B cell (primary cell): ENCODE measurements around the gene CYTL1. TPM values are rescaled to one million over a fixed set of nuclear protein-coding genes. Genes with fewer than 3 reads are reported as not detected.
A peak's percentile ranks its signal among the peaks of the same experiment; 100 is the strongest.

Source experiments
- ATAC-seq: fragments of 200-7000 bp; cut with Tn5 transposase; one replicate; pipeline ENCODE4 v1.10.0; 2021; ENCODE audit warnings: low read depth, mild to moderate bottlenecking, moderate number of reproducible peaks, moderate library complexity
- CTCF ChIA-PET: fragments of 350-600 bp; sonication (Branson Sonifier 250); formaldehyde crosslinking; loops from one replicate; lab custom pipeline; 2021; ENCODE audit warnings: antibody characterized with exemption, inconsistent platforms; lab: Charles Lee
- POLR2A ChIA-PET: fragments of 350-600 bp; sonication (Branson Sonifier 250); formaldehyde crosslinking; loops from one replicate; lab custom pipeline; 2021; ENCODE audit warnings: antibody characterized with exemption; lab: Charles Lee
- DNase-seq: peaks from one replicate; pipeline ENCODE4 v3.0.0; 2013
- H2AFZ ChIP-seq: 2 replicates; pipeline ENCODE4 v1.6.1; 2012; ENCODE audit warnings: mild to moderate bottlenecking, low read depth, low read length; ENCODE audit not compliant: insufficient read depth, poor library complexity, severe bottlenecking
- H3K27ac ChIP-seq, 2 donors: 1 replicate in 1 of 2; 2 replicates in 1 of 2; pipeline ENCODE4 v1.5.1; 2012 to 2013; ENCODE audit warnings: low read length in 2 of 2, mild to moderate bottlenecking in 2 of 2, moderate library complexity in 1 of 2
- H3K27me3 ChIP-seq, 4 experiments: fragments of 200-600 bp in 1 of 4; sonication (generic) in 1 of 4; replicated peaks in 1 of 4; 1 replicate in 2 of 4; 2 replicates in 2 of 4; pipeline versions ENCODE4 v1.6.1 to v1.7.0; 2013 to 2016; ENCODE audit warnings: low read length in 3 of 4, mild to moderate bottlenecking in 2 of 4, mixed read lengths in 1 of 4, moderate library complexity in 1 of 4; ENCODE audit not compliant: insufficient read depth in 4 of 4, control insufficient read depth in 3 of 4; ENCODE audit errors: control extremely low read depth in 1 of 4
- H3K36me3 ChIP-seq, 2 experiments: replicated peaks in 1 of 2; 1 replicate in 1 of 2; 2 replicates in 1 of 2; pipeline versions ENCODE4 v1.6.1 to v1.7.1; 2013; ENCODE audit warnings: low read length in 1 of 2; ENCODE audit not compliant: insufficient read depth in 2 of 2, control insufficient read depth in 1 of 2; ENCODE audit errors: control extremely low read depth in 1 of 2, extremely low read depth in 1 of 2
- H3K4me1 ChIP-seq, 2 donors: fragments of 200-600 bp in 1 of 2; sonication (generic) in 1 of 2; 1 replicate in 1 of 2; 2 replicates in 1 of 2; pipeline versions ENCODE4 v1.5.1 to v1.6.1; 2013 to 2017; ENCODE audit warnings: low read length in 2 of 2; ENCODE audit not compliant: control insufficient read depth in 2 of 2, insufficient read depth in 2 of 2
- H3K4me2 ChIP-seq: replicated peaks from 2 replicates; pipeline ENCODE3; 2012; ENCODE audit warnings: mild to moderate bottlenecking, low read depth, low read length; ENCODE audit not compliant: poor library complexity, severe bottlenecking
- H3K4me3 ChIP-seq, 5 experiments: fragments of 200-600 bp in 1 of 5; sonication (generic) in 1 of 5; 1 replicate in 3 of 5; 2 replicates in 2 of 5; pipeline versions ENCODE4 v1.5.1 to v1.7.0; 2011 to 2016; ENCODE audit warnings: low read length in 4 of 5, mild to moderate bottlenecking in 4 of 5, low read depth in 2 of 5, control low read depth in 1 of 5, moderate library complexity in 1 of 5; ENCODE audit not compliant: insufficient read depth in 1 of 5; ENCODE audit errors: control extremely low read depth in 1 of 5, extremely low read depth in 1 of 5
- H3K79me2 ChIP-seq: fragments of 200-600 bp; sonication (generic); one replicate; pipeline ENCODE4 v1.6.0; 2016; ENCODE audit warnings: low read length; ENCODE audit not compliant: control insufficient read depth, insufficient read depth
- H3K9ac ChIP-seq: fragments of 200-600 bp; sonication (generic); 2 replicates; pipeline ENCODE4 v1.6.1; 2017; ENCODE audit warnings: mild to moderate bottlenecking, low read length, moderate library complexity
- H3K9me3 ChIP-seq, 3 donors: one replicate each; pipeline versions ENCODE4 v1.6.1 to v1.7.1; 2013; ENCODE audit warnings: low read length in 2 of 3; ENCODE audit not compliant: control insufficient read depth in 2 of 3, insufficient read depth in 1 of 3; ENCODE audit errors: control extremely low read depth in 1 of 3
- H4K20me1 ChIP-seq: 2 replicates; pipeline ENCODE4 v1.6.0; 2012; ENCODE audit warnings: mild to moderate bottlenecking, low read length; ENCODE audit not compliant: insufficient read depth, control insufficient read depth, poor library complexity, severe bottlenecking
- H3K27ac Mint-ChIP-seq: one replicate; pipeline ENCODE4 v1.8.0; 2021; ENCODE audit warnings: mixed read lengths
- H3K27me3 Mint-ChIP-seq: one replicate; pipeline ENCODE4 v1.8.0; 2021; ENCODE audit warnings: mixed read lengths
- H3K4me1 Mint-ChIP-seq: one replicate; pipeline ENCODE4 v1.8.0; 2021; ENCODE audit warnings: mixed read lengths
- H3K4me3 Mint-ChIP-seq: one replicate; pipeline ENCODE4 v1.8.0; 2021; ENCODE audit warnings: mixed read lengths
- H3K9me3 Mint-ChIP-seq: one replicate; pipeline ENCODE4 v1.8.0; 2022; ENCODE audit warnings: mixed read lengths; ENCODE audit not compliant: insufficient read depth
- EZH2 ChIP-seq: IDR thresholded peaks from 2 replicates; pipeline ENCODE4 v1.6.1; 2012; ENCODE audit warnings: borderline replicate concordance, low read depth, mild to moderate bottlenecking, moderate library complexity, low read length; ENCODE audit not compliant: insufficient read depth, poor library complexity, severe bottlenecking
- WGBS: methylation state at CpG from one replicate; pipeline ENCODE4 v1.1.5; 2013; ENCODE audit warnings: missing lambda C conversion rate; ENCODE audit not compliant: insufficient coverage; 5-methylcytosine and 5-hydroxymethylcytosine counted together
- intact Hi-C: fragments of 100-400 bp; cut with micrococcal nuclease; formaldehyde crosslinking; loops from one replicate; pipeline ENCODE4 v1.10.0; 2022
- polyA plus RNA-seq: library from polyadenylated mRNA; depleted of rRNA; stranded (reverse); fragments of >200 nt; gene quantifications from 2 replicates; pipeline ENCODE4 v1.2.3, GENCODE V29; 2012
- total RNA-seq, 2 donors: library from RNA; stranded (reverse); fragments of 120-200 nt in 1 of 2; gene quantifications; 1 replicate in 1 of 2; 2 replicates in 1 of 2; pipeline versions ENCODE4 v1.2.3 to v1.2.4, GENCODE V29; 2013 to 2022
- TF ChIP-seq, protein P1 (sequence below): fragments of 200-600 bp; IDR thresholded peaks from one replicate; pipeline ENCODE4 v1.8.0; 2022; ENCODE audit warnings: antibody characterized with exemption, mild to moderate bottlenecking

The CYTL1 gene
- total and polyA plus RNA-seq, 2 donors (not counting 1 experiment from before 2014, with no cell fraction given), result not detected

DNA sequence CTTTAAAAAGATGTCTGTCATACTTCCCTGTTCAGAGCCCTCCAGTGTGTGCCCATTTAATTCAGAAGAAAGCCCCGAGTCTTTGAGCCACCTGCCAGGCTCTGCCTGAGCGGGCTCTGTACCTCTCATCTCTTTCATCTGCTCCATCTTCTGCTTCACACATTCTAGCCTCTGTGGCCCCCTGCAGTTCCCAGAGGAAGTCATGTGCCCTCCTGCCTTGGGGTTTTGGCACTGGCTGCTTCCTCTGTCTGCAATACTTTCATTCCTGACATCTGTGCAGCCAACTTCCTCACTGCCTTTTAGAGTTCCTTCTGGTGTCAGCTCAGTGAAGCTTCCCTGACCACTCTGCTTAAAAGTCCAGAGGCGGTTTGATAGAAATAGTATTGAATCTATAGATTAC lies 25.8 kb upstream of the CYTL1 start:
- DNase-seq (no peak), ATAC-seq (no peak)
- Histone ChIP-seq H3K4me3 (no peak overlapping the region), H3K36me3 (no peaks in the 10 kb centered on the region), H3K9ac (no peak overlapping the region), H3K9me3 (peaks cover 0 to 3% (median 0%) of the 10 kb centered on the region in 3 donors), H4K20me1 (no peaks in the 10 kb centered on the region), H3K4me1 (peaks cover 16 to 21% of the 10 kb centered on the region in 2 donors), H3K4me2 (peak overlapping the region; percentile 2), H3K27ac (no peak overlapping the region), H3K79me2 (no peaks in the 10 kb centered on the region), H2AFZ (no peak overlapping the region), H3K27me3 (peaks cover 0 to 22% (median 4%) of the 10 kb centered on the region in 4 experiments)
- Mint-ChIP-seq H3K4me1 (peaks cover 15% of the 10 kb centered on the region), H3K9me3 (peaks cover 2% of the 10 kb centered on the region), H3K27me3 (peaks cover 51% of the 10 kb centered on the region), H3K4me3 (no peak overlapping the region), H3K27ac (no peak overlapping the region)
- intact Hi-C loops, result no loop called here
- TF ChIP-seq, protein P1, sequence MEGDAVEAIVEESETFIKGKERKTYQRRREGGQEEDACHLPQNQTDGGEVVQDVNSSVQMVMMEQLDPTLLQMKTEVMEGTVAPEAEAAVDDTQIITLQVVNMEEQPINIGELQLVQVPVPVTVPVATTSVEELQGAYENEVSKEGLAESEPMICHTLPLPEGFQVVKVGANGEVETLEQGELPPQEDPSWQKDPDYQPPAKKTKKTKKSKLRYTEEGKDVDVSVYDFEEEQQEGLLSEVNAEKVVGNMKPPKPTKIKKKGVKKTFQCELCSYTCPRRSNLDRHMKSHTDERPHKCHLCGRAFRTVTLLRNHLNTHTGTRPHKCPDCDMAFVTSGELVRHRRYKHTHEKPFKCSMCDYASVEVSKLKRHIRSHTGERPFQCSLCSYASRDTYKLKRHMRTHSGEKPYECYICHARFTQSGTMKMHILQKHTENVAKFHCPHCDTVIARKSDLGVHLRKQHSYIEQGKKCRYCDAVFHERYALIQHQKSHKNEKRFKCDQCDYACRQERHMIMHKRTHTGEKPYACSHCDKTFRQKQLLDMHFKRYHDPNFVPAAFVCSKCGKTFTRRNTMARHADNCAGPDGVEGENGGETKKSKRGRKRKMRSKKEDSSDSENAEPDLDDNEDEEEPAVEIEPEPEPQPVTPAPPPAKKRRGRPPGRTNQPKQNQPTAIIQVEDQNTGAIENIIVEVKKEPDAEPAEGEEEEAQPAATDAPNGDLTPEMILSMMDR, result no peak
- TF ChIP-seq EZH2, result no peak
- 0% methylated on average over 2 of the region's 3 CpGs for WGBS
- ChIA-PET POLR2A (no interaction called here), CTCF (no interaction called here)

DNA sequence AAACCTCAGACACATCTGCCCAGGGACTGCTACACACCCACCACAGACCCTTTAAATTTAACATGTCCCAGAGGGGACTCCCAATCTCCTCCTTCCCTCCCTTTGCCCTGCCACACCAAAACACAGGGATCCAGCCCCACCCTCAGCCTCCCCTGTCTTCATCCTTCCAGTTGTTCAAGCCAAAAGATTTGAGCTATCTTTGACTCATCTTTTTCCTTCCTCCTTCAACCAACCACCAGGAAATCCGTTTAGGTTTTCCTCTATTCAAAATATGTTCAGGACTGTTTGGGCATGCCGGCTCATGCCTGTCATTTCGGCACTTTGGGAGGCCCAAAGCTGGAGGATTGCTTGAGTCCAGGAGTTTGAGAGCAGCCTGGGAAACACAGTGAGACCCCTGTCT lies 25.1 kb upstream of the CYTL1 start:
- H3K27me3 Mint-ChIP-seq, result peaks cover 54% of the 10 kb centered on the region

More for the DNA sequence above, 25.1 kb upstream of the CYTL1 start:
- intact Hi-C loops, result no loop called here
- DNase-seq (no peak), ATAC-seq (no peak)
- no peaks in the 10 kb centered on the region for H3K36me3 ChIP-seq
- H3K9me3 ChIP-seq, result peaks cover 0 to 3% (median 0%) of the 10 kb centered on the region in 3 donors
- H3K27me3 ChIP-seq, result peaks cover 0 to 17% (median 1%) of the 10 kb centered on the region in 4 experiments
- ChIA-PET CTCF (no interaction called here), POLR2A (no interaction called here)
- WGBS, result 10% methylated on average over 2 of the region's 3 CpGs
- H3K4me2 ChIP-seq, result no peak overlapping the region
- Mint-ChIP-seq H3K4me1 (peaks cover 15% of the 10 kb centered on the region), H3K4me3 (no peak overlapping the region), H3K27ac (no peak overlapping the region), H3K9me3 (peaks cover 2% of the 10 kb centered on the region)
- no peak for TF ChIP-seq EZH2
- no peaks in the 10 kb centered on the region for H4K20me1 ChIP-seq
- peaks cover 15 to 20% of the 10 kb centered on the region in 2 donors for H3K4me1 ChIP-seq
- no peak overlapping the region for H3K27ac ChIP-seq
- H2AFZ ChIP-seq, result no peak overlapping the region
- no peaks in the 10 kb centered on the region for H3K79me2 ChIP-seq
- no peak overlapping the region for H3K4me3 ChIP-seq
- H3K9ac ChIP-seq, result no peak overlapping the region
